Stimulated activated CD8-positive, alpha-beta memory T cell treated with anti-CD3 and anti-CD28 coated beads, Interleukin-15, amount 100 ng/mL, for 48 hours (primary cell): Measurements from ENCODE around the gene TMEM11.

Source experiments
- DNase-seq, 2 donors: peaks; one replicate each; pipeline ENCODE4 v3.0.0-alpha.2; 2020; ENCODE audit warnings: low read depth in 2 of 2

TMEM11 gene

DNA sequence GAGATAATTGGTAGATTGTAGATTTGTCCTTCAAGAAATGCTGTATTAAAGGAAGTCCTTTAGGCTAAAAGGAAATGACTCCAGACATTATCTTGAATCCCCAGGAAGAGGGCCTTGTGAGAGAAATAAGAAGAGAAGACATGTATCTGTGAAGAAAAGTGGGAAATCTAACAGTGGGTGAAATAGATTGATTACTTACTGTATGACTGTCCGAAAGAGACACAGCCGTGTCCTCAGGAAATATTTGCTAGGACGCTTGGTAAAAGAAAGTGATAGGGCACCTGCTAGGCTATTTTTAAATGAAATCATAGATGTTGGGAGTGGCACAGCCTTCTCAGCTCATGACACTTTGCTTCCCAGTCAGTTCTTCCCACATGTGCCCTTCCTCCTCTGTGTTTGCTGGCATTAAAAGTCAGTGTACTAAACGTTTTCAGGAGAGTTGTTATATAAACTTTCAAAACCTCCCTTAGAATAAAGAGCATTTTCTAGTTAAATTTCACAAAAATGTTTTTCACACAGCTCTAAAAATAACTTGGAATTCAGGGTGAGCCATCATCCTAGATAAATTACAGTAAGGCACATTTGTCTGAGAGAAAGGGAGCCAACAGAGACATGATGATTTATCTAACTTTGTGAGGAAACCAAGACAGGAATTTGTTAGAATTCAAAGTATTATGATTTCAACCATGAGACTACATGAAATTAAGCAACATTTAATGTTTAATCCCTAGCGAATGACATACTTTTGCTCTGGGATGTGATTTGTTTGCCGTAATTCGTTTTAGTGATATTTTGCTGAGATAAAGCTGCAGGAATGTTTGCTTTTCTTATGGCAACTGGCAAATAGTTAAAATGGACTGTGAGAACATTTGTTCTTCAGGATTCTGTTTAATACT is 52.2 kb downstream of the TMEM11 start:
- DNase-seq = no peak

DNA sequence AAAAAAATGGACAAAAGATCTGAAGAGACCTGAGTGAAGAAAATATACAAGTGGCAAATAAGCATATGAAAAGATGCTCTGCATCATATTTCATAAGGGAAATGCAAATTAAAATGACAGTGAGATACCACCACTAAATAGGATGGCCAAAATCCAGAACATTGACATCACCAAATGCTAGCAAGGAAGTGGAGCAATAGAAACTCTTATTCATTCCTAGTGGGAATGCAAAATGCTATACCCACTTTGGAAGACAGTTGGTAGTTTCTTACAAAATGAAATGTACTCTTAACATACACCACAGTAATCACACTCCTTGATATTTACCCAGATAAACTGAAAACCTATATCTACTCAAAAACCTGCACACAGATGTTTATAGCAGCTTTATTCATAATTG is 53.6 kb downstream of the TMEM11 start:
- DNase-seq = no peak

DNA sequence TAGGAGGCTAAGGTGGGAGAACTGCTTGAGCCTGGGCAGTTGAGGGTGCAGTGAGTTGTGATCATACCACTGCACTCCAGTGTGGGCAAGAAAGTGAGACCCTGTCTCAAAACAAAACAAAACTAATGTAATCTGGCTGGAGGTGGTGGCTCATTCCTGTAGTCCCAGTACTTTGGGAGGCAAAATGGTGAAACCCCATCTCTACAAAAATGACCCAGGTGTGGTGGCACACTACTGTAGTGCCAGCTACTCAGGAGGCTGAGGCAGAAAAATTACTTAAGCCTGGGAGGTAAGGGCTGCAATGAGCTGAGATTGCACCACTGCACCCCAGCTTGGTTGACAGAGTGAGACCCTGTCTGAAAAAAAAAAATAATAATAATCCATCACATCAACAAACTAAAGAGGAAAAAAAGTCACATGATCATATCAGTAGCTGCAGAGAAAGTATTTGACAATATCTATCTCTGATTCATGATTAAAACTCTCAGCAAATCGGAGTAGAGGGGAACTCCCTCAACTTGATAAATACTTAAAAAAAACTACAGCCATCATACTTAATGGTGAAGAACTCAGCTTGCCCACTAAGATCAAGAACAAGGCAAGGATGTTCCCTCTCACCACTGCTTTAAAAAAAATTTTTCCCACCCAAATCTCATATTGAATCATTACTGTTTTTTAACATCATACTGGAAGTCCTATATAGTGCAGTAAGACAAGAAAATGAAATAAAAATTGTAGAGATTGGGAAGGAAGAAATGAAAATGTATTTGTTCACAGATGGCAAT is 56.2 kb downstream of the TMEM11 start:
- DNase-seq = no peak

DNA sequence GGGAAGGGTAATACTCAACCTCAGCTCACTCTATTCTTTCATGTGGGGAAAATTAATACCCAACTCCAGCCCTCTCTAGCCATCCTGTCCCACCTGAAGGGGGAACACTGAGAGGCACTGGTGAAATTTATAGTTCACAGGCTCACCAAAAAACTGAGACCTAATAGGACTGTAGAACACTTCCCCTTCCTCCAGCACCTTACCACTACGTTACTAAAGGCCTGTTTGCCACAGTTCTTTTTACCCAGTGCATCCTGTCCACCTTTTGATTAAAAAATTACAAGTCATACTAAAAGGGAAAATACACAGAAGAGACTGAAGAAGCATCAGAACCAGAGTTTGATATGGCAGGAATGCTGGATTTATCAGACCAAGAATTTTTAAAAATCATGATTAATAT is 61.2 kb downstream of the TMEM11 start:
- no peak for DNase-seq

DNA sequence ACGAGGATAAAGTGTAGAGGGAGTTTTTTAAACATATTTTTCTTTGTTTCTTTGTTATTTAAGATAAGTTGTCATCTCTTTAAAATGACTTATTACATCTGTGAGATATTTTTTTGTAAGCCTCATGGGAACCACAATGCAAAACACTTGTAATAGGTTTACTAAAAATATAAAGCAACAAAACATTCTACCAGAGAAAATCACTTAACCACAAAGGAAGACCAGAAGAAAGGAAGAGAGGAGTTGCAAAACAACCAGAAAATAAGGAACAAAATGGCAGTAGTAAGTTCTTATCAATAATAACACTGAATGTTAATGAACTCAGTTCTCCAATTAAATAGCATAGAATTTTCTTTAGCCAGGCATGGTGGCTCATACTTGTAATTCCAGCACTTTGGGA is 64.3 kb downstream of the TMEM11 start:
- no peak for DNase-seq
